GM19372 (cell line): Measurements from ENCODE around the gene TFDP1.

Experiments used
- ATAC-seq: cut with Tn5 transposase; IDR thresholded peaks from one replicate; pipeline ENCODE4 v1.9.1; 2021; ENCODE audit warnings: mild to moderate bottlenecking, low read depth, moderate library complexity; ENCODE audit not compliant: unreplicated experiment

TFDP1 gene

GRCh38 chr13:113584205-113584869, at the start of gene TFDP1:
TFDP1 (plus strand) TSS chr13:113584753; CDS start chr13:113585838, 1,085 bp downstream.
- ATAC-seq, result peak; percentile 84

- no peak for ATAC-seq
Observed at GRCh38 chr13:113535381-113535781, 49.2 kb upstream of the TFDP1 start.

- ATAC-seq, result no peak
Observed at GRCh38 chr13:113536461-113537110, 48.0 kb upstream of the TFDP1 start.

- no peak for ATAC-seq
Observed at GRCh38 chr13:113537205-113537604, 47.3 kb upstream of the TFDP1 start.

- ATAC-seq, result no peak
Observed at GRCh38 chr13:113537909-113538688, 46.5 kb upstream of the TFDP1 start.

- ATAC-seq, result no peak
Observed at GRCh38 chr13:113538689-113539058, 45.9 kb upstream of the TFDP1 start.

- no peak for ATAC-seq
Observed at GRCh38 chr13:113539176-113539575, 45.4 kb upstream of the TFDP1 start.

GRCh38 chr13:113539822-113540221, 44.7 kb upstream of the TFDP1 start:
- ATAC-seq, result no peak

GRCh38 chr13:113540523-113540922, 44.0 kb upstream of the TFDP1 start:
- no peak for ATAC-seq

GRCh38 chr13:113542751-113543424, 41.7 kb upstream of the TFDP1 start:
- ATAC-seq, result no peak

- ATAC-seq, result no peak
Observed at GRCh38 chr13:113544071-113544891, 40.3 kb upstream of the TFDP1 start.

GRCh38 chr13:113544896-113545295, 39.7 kb upstream of the TFDP1 start:
- ATAC-seq, result no peak

GRCh38 chr13:113545455-113545930, 39.1 kb upstream of the TFDP1 start:
- ATAC-seq, result no peak

- ATAC-seq, result no peak
Observed at GRCh38 chr13:113545931-113546516, 38.5 kb upstream of the TFDP1 start.

- no peak for ATAC-seq
Observed at GRCh38 chr13:113546571-113547237, 37.8 kb upstream of the TFDP1 start.

- no peak for ATAC-seq
Observed at GRCh38 chr13:113547238-113547971, 37.1 kb upstream of the TFDP1 start.

GRCh38 chr13:113548171-113548641, 36.3 kb upstream of the TFDP1 start:
- no peak for ATAC-seq
